ENCODE data around the gene OXGR1.

Gene OXGR1

GRCh38 chr13:96958286-96958891, 35.9 kb downstream of the OXGR1 start:
- peak; percentile 64 for DNase-seq

GRCh38 chr13:96952595-96952994, 41.7 kb downstream of the OXGR1 start:
- no peak for DNase-seq

- no peak for DNase-seq
These were observed 46.1 kb downstream of the OXGR1 start for GRCh38 chr13:96948127-96948526.

- no peak for DNase-seq
These were observed 46.8 kb downstream of the OXGR1 start for GRCh38 chr13:96947343-96947910.

- DNase-seq = no peak
These were observed 47.5 kb downstream of the OXGR1 start for GRCh38 chr13:96946709-96947311.

- DNase-seq = no peak
These were observed 53.3 kb downstream of the OXGR1 start for GRCh38 chr13:96940961-96941360.

- DNase-seq = no peak
These were observed 58.4 kb downstream of the OXGR1 start for GRCh38 chr13:96935901-96936300.

All from NCI-H69 (cell line).